NCI-H460 (cell line): ENCODE results near the gene ZNF80. TPM values are rescaled to one million over a fixed set of nuclear protein-coding genes. Genes with fewer than 3 reads are reported as not detected.

Experiments
- DNase-seq: peaks from one replicate; pipeline ENCODE4 v3.0.0-alpha.2; 2016; ENCODE audit warnings: low read depth; ENCODE audit errors: extremely low read depth
- total RNA-seq: library from RNA; depleted of rRNA; stranded (reverse); fragments of >200 nt; shearing (Covaris generic); gene quantifications from 2 replicates; pipeline ENCODE4 v1.2.3, GENCODE V29; 2014

ZNF80 gene
- total RNA-seq, 1 experiment from 2014 or later = not detected

GRCh38 chr3:114221165-114221880, 16.1 kb downstream of the ZNF80 start:
- DNase-seq = no peak

GRCh38 chr3:114219741-114220140, 17.6 kb downstream of the ZNF80 start:
- no peak for DNase-seq

- DNase-seq = no peak
These were observed 18.7 kb downstream of the ZNF80 start for GRCh38 chr3:114218578-114219185.

- DNase-seq = no peak
These were observed 19.4 kb downstream of the ZNF80 start for GRCh38 chr3:114218006-114218405.

GRCh38 chr3:114217266-114217665, 20.1 kb downstream of the ZNF80 start:
- DNase-seq = no peak

GRCh38 chr3:114216186-114216970, 21.0 kb downstream of the ZNF80 start:
- no peak for DNase-seq

GRCh38 chr3:114214542-114215341, 22.6 kb downstream of the ZNF80 start:
- DNase-seq = no peak

GRCh38 chr3:114213627-114214541, 23.5 kb downstream of the ZNF80 start:
- peak; percentile 1 for DNase-seq

- DNase-seq = no peak
These were observed 24.1 kb downstream of the ZNF80 start for GRCh38 chr3:114213292-114213626.

- DNase-seq = no peak
These were observed 24.7 kb downstream of the ZNF80 start for GRCh38 chr3:114212646-114213045.

- no peak for DNase-seq
These were observed 29.6 kb downstream of the ZNF80 start for GRCh38 chr3:114207768-114208167.

GRCh38 chr3:114206342-114206741, 31.0 kb downstream of the ZNF80 start:
- DNase-seq = no peak

- no peak for DNase-seq
These were observed 31.8 kb downstream of the ZNF80 start for GRCh38 chr3:114205541-114205940.

GRCh38 chr3:114194750-114195149, 42.6 kb downstream of the ZNF80 start:
- no peak for DNase-seq

- DNase-seq = no peak
These were observed 45.2 kb downstream of the ZNF80 start for GRCh38 chr3:114192136-114192535.

- DNase-seq = no peak
These were observed 50.9 kb downstream of the ZNF80 start for GRCh38 chr3:114186501-114186900.
